ENCODE results near the gene PCSK5.

The PCSK5 gene

DNA sequence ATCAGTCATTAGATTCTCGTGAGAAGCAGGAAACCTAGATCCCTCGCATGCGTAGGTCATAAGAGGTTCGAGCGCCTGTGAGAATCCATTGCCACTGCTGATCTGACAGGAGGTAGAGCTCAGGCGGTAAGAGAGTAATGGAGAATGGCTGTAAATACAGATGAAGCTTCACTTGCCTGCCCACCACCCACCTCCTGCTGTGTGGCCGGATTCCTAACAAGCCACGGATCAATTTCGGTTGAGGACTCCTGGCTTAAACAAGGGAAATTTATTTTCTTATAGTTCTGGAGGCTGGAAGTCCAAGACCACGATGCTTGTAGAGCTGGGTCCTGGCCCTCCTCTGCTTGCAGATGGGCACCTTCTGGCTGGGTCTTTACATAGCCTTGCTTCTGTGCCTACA is 200.4 kb downstream of the PCSK5 start:
- Histone ChIP-seq H3K9ac (ENCODE audit: low read depth, low read length) (no peak overlapping the region), H3K4me1 (ENCODE audit: insufficient read depth, low read length) (no peaks in the 10 kb centered on the region), H3K36me3 (ENCODE audit: insufficient read depth, low read length) (no peaks in the 10 kb centered on the region), H3K9me3 (ENCODE audit: control insufficient read depth, insufficient read depth, low read length) (no peaks in the 10 kb centered on the region)

DNA sequence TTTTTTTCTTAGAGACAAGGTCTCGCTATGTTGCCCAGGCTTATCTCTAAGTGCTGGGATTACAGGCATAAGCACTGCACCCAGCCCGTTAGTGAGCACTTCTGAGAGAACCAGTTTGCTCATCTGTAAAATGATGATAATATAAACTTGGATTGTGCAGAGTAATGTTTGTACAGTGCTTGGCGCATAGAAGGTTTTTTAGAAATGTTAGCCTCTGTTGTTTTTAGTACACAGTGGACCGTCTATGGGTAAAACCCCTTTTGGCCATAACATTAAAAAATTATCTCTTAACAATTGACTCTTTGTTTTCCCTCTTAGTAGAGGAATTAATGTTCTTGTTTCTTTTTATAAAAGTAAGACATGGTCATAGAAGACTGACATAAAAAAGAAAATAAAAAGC is 202.1 kb downstream of the PCSK5 start:
- Histone ChIP-seq H3K36me3 (ENCODE audit: insufficient read depth, low read length) (no peaks in the 10 kb centered on the region), H3K4me1 (ENCODE audit: insufficient read depth, low read length) (no peaks in the 10 kb centered on the region), H3K9ac (ENCODE audit: low read depth, low read length) (no peak overlapping the region), H3K9me3 (ENCODE audit: control insufficient read depth, insufficient read depth, low read length) (no peaks in the 10 kb centered on the region)

DNA sequence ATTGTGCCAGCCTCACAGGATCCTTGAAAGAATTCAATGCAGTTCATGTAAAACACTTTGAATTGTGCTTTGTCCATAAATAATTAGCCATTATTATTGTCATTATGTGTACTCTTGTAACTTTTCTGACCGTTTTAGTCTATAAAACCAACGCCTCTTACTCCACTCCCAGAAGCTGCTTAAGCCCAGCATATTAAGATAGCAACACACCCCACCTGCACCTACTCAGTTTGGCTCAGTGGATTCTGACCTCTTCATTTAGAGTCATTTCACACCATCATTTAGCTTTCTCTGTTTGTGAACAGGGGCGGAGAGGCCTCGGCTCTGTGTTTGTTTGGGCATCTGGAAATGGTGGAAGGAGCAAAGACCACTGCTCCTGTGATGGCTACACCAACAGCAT is 205.1 kb downstream of the PCSK5 start:
- Histone ChIP-seq H3K9ac (ENCODE audit: low read depth, low read length) (no peak overlapping the region), H3K4me1 (ENCODE audit: insufficient read depth, low read length) (no peaks in the 10 kb centered on the region; the same call in 1 of the 2 replicates), H3K9me3 (ENCODE audit: control insufficient read depth, insufficient read depth, low read length) (no peaks in the 10 kb centered on the region), H3K36me3 (ENCODE audit: insufficient read depth, low read length) (no peaks in the 10 kb centered on the region)

DNA sequence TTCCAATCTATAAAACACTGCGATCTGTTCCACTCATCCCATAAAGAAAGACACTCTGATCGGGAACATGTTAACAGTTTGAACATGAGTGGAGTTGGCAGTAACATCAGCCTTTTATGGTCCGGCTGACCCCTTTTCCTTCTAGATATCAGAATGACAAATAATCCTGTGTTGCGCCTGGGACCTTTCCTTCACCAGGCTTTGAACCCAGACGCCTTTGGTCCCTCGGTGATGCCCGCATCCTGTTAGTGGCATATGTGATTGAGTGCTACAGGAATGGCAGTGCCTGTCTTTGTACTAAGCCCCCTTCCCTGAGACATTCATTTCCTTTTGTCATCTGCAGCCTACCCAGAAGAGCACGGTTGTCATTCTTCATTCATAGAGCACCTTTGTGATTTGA is 209.0 kb downstream of the PCSK5 start:
- Histone ChIP-seq H3K9ac (ENCODE audit: low read depth, low read length) (no peak overlapping the region), H3K9me3 (ENCODE audit: control insufficient read depth, insufficient read depth, low read length) (no peaks in the 10 kb centered on the region), H3K36me3 (ENCODE audit: insufficient read depth, low read length) (no peaks in the 10 kb centered on the region), H3K4me1 (ENCODE audit: insufficient read depth, low read length) (no peaks in the 10 kb centered on the region; the same call in 1 of the 2 replicates)

DNA sequence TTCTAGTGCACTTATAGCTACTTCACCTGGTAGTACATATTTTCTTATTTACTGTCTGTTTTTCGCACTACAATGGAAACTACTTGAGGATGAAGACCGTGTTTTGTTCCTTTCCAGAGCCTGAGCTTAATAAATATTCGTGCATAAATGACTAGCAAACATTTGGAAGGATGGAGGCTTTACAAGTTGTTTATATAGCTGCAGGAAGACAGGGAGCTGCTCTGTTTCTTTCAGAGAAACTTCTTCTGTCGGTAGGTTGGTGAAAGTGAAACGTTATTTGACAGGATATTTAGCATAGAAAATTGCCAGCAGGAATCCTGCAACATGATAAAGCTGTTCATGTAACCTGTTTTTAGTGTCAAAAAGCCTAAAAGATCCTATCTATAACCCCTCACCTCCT is 210.6 kb downstream of the PCSK5 start:
- H3K36me3 ChIP-seq (ENCODE audit: insufficient read depth, low read length), result no peaks in the 10 kb centered on the region
- no peak overlapping the region for H3K9ac ChIP-seq (ENCODE audit: low read depth, low read length)
- H3K4me1 ChIP-seq (ENCODE audit: insufficient read depth, low read length), result no peaks in the 10 kb centered on the region; the same call in 1 of the 2 replicates
- no peaks in the 10 kb centered on the region for H3K9me3 ChIP-seq (ENCODE audit: control insufficient read depth, insufficient read depth, low read length)

DNA sequence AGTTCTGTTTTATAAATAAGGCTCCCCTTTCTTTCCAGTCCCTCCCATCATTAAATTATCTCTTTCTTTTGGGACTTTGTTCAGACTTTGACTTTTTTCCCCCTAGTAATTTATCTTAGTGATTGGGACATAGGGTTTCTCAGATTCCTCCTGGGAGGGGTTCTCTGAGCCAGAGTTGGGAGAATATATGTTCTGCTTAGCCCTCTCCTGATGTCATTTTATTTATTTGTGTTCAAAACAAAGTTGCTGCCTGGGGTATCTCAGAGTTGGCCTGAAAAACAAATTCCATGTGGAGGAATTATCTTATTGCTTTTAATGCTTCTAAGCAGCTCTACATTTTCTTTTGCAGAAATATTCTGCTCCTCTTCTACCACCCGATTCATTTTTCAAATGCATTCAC is 211.0 kb downstream of the PCSK5 start:
- no peaks in the 10 kb centered on the region; the same call in 1 of the 2 replicates for H3K4me1 ChIP-seq (ENCODE audit: insufficient read depth, low read length)
- no peaks in the 10 kb centered on the region for H3K9me3 ChIP-seq (ENCODE audit: control insufficient read depth, insufficient read depth, low read length)
- no peaks in the 10 kb centered on the region for H3K36me3 ChIP-seq (ENCODE audit: insufficient read depth, low read length)
- no peak overlapping the region for H3K9ac ChIP-seq (ENCODE audit: low read depth, low read length)

DNA sequence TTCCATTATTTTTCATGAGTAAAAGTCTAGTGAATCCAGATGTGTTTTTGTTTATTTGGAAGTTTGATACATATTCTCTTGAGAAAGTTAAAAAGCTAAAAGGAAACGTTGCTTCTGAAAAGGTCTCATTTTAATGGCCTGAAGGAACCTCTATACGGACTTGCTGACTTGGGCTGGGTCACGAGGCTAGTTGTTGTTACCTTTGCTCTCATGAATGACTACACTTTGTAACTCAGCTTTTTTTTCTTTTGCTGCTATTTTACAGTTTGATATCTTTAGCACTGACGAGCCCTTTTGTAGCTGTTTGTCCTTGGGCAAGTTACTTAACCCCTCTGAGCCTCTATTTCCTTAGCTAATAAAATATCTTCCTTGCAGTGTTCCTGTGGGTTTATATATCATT is 211.5 kb downstream of the PCSK5 start:
- Histone ChIP-seq H3K9me3 (ENCODE audit: control insufficient read depth, insufficient read depth, low read length) (no peaks in the 10 kb centered on the region), H3K36me3 (ENCODE audit: insufficient read depth, low read length) (no peaks in the 10 kb centered on the region), H3K9ac (ENCODE audit: low read depth, low read length) (no peak overlapping the region), H3K4me1 (ENCODE audit: insufficient read depth, low read length) (no peaks in the 10 kb centered on the region; the same call in 1 of the 2 replicates)

DNA sequence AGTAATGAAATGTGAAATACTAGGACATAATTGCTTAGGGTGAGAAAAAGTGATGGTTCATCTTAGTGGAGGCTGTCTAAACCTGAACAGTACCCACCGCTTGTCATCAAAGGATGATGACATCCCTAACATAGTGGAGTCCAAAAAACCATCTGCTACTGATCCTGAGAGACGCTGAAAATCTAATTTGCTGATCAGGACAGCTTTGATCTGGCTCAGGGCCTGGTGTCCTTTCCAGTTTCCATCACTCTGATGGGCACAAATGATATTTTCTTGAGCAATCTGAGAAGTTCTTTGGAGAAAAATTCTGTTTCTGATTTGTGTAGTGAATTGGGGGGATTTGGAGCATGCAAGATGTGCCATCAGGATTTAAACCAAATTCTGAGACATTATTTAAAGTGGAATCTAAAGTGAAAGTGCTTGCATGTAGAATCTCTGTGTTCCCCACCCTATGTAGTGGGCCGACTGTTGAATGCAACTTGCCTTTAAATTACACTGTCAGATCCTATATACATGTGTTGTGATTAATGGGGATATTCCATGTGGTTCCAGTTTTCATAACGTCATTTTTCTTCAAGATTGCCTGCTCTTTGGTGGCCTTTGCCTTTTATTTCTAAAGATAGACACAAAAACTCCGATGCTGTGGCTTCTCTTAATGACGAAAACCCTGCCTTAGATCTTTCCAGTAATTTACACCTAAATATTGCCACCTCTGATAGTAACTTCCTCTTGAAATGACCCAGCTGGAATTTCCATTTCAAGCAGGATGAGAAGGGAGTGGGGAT is 213.2 kb downstream of the PCSK5 start:
- Histone ChIP-seq H3K36me3 (ENCODE audit: insufficient read depth, low read length) (no peaks in the 10 kb centered on the region), H3K9me3 (ENCODE audit: control insufficient read depth, insufficient read depth, low read length) (no peaks in the 10 kb centered on the region), H3K4me1 (ENCODE audit: insufficient read depth, low read length) (no peaks in the 10 kb centered on the region; the same call in 1 of the 2 replicates), H3K9ac (ENCODE audit: low read depth, low read length) (no peak overlapping the region)

DNA sequence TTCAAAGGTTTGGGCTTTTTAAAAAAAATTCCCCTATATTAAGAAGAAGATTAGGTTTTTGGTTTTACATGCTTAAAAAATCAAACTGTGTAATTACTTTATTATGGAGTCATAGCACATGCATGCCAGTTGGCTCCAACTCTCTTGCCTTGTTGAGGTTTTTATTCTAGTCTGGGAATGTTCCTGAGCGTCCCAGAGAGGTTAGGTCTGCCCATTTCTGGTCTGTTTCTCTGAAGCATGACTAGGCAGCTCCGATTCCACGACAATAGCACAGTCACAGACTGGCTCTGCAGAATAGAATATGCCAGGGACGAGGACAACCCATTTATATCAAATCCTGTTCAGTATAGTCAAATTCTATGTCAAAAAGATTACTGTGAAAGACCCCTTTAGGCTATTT is 217.0 kb downstream of the PCSK5 start:
- no peaks in the 10 kb centered on the region for H3K9me3 ChIP-seq (ENCODE audit: control insufficient read depth, insufficient read depth, low read length)
- H3K9ac ChIP-seq (ENCODE audit: low read depth, low read length), result no peak overlapping the region
- no peaks in the 10 kb centered on the region for H3K4me1 ChIP-seq (ENCODE audit: insufficient read depth, low read length)
- no peaks in the 10 kb centered on the region for H3K36me3 ChIP-seq (ENCODE audit: insufficient read depth, low read length)

DNA sequence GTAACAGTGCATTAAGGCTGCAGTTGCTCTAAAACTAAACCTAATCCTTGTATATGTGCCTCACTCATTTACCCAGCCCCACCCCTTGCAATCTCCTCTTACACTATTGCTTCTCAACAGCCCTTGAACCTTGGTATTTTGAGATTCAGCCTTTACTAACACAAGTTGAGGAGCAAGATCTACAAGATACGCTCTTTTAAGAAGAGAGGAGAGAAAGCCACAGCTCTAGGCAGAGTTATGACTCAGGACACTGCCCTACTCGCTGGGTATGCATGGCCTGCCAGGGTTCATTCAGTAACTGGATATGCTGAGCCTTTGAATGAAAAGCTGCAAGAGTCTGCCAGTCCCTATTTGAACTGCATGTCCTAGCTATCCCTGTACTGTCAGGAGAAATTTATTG is 219.5 kb downstream of the PCSK5 start:
- H3K9ac ChIP-seq (ENCODE audit: low read depth, low read length), result no peak overlapping the region
- no peaks in the 10 kb centered on the region for H3K36me3 ChIP-seq (ENCODE audit: insufficient read depth, low read length)
- H3K4me1 ChIP-seq (ENCODE audit: insufficient read depth, low read length), result no peaks in the 10 kb centered on the region
- no peaks in the 10 kb centered on the region for H3K9me3 ChIP-seq (ENCODE audit: control insufficient read depth, insufficient read depth, low read length)

DNA sequence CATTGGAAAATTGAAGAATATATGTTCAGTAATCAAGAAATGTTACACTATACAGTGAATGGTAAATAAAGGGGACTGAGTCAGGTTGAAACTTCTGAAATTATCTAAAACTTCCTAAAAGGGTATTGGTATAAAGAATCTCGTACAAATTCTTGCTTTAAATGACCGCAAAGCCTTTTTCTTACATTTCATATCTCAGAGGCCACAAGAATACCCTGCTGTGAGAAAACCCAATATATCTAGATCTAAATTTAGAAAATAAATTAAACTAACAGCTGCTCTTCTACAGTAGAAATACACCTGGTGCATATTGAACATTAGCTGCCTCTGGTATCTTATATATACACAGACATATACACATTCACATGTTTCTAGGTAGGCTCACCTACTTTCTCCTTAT is 221.7 kb downstream of the PCSK5 start:
- H3K4me1 ChIP-seq (ENCODE audit: insufficient read depth, low read length), result no peaks in the 10 kb centered on the region
- no peaks in the 10 kb centered on the region for H3K9me3 ChIP-seq (ENCODE audit: control insufficient read depth, insufficient read depth, low read length)
- H3K9ac ChIP-seq (ENCODE audit: low read depth, low read length), result no peak overlapping the region
- H3K36me3 ChIP-seq (ENCODE audit: insufficient read depth, low read length), result no peaks in the 10 kb centered on the region

DNA sequence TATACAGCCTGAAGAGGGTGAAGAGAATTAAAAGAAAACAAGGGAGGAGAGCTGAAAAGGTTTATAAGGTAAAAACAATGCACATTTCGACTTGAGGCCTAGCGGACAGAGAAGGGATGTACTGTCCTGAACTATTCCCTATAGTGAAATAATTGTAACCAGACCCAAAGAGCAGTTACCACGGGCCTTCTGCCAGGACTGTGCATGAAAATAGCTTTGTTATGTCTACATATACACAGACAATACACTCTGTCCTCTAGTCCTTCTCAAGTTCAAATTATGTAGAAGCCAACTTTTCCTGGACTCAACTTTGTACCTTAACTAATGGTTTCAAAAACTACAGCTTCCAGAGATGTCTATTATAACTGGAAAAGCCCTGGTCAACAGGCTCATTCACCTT is 223.7 kb downstream of the PCSK5 start:
- Histone ChIP-seq H3K4me1 (ENCODE audit: insufficient read depth, low read length) (no peaks in the 10 kb centered on the region), H3K9me3 (ENCODE audit: control insufficient read depth, insufficient read depth, low read length) (no peaks in the 10 kb centered on the region), H3K9ac (ENCODE audit: low read depth, low read length) (no peak overlapping the region), H3K36me3 (ENCODE audit: insufficient read depth, low read length) (no peaks in the 10 kb centered on the region)

DNA sequence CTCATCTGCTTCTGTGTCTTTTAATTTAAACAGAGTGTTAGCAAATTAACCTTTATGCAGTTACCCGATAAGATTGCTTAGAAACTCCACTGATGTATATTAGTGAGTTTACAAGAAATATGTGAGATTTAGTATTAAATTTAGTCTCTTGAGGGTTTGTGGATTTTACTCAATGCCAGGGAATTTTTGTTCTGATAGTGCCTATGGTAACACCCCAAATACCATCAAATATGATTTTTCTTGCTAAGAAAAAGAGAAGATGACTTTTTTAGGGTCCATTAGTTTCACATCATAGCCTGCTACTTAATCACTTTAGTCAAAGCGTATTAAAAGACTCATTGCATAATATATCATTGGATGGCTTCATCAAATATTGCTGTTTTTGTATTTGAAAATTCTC is 224.9 kb downstream of the PCSK5 start:
- no peaks in the 10 kb centered on the region for H3K36me3 ChIP-seq (ENCODE audit: insufficient read depth, low read length)
- no peaks in the 10 kb centered on the region for H3K9me3 ChIP-seq (ENCODE audit: control insufficient read depth, insufficient read depth, low read length)
- no peak overlapping the region for H3K9ac ChIP-seq (ENCODE audit: low read depth, low read length)
- no peaks in the 10 kb centered on the region for H3K4me1 ChIP-seq (ENCODE audit: insufficient read depth, low read length)

DNA sequence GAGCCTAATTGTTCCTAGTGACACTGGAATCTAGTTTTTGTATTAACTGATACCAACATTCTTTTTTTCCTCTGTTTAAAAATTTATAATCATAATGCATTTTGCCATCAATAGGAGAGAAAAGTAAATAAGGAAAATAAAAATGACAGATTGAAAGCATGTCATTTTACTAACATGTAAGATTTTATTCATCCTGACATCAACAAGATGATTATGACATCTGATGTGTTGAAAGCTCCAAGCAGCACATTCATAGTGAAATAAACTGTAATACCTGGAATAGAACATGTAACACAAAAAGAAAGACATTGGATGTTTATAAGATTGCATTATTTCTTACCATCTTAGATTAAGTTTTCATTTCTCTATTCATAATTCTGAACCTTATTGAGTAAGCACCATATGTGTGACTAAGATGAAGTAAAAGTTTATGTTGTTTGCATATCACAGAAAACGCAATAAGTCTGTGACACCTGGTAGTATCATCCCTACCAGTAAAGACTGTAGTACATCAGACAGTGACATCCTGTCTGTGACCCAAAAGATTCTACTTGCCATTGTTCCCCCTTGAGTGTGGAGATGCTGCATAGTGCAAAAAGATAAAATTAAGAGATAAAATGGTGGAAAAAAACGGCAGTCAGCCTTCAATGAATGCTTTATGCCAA is 225.6 kb downstream of the PCSK5 start:
- no peaks in the 10 kb centered on the region for H3K4me1 ChIP-seq (ENCODE audit: insufficient read depth, low read length)
- H3K9me3 ChIP-seq (ENCODE audit: control insufficient read depth, insufficient read depth, low read length), result no peaks in the 10 kb centered on the region
- no peaks in the 10 kb centered on the region for H3K36me3 ChIP-seq (ENCODE audit: insufficient read depth, low read length)
- no peak overlapping the region for H3K9ac ChIP-seq (ENCODE audit: low read depth, low read length)

DNA sequence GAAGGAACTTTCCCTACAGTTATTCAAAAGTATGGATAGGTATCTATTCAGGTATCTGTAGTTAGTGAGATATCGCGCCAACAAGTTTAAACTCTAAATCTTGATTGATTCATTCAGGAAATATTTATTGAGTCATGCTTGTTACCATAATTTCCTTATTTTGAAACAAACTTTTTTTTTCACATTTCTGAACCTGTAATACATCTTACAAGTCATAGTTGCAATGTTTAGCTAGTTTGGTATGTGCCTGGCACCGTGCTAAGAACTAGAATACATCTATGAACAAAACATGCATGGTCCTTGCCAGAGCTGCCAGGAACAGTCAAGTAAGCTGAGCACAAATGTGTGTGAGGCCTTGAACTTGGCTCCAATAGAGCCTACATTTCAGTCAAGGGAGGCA is 226.4 kb downstream of the PCSK5 start:
- no peaks in the 10 kb centered on the region for H3K9me3 ChIP-seq (ENCODE audit: control insufficient read depth, insufficient read depth, low read length)
- no peaks in the 10 kb centered on the region for H3K36me3 ChIP-seq (ENCODE audit: insufficient read depth, low read length)
- H3K4me1 ChIP-seq (ENCODE audit: insufficient read depth, low read length), result no peaks in the 10 kb centered on the region
- no peak overlapping the region for H3K9ac ChIP-seq (ENCODE audit: low read depth, low read length)
